Inferior parietal cortex (tissue), 1 donor: ENCODE results near the gene PLCG2.
"Not testable (repeated sequence)": the region's sequence is repeated elsewhere in the genome, so short reads cannot be mapped to it uniquely, and the experiment has no call there.

ENCODE experiments used
- DNase-seq: peaks from one replicate; pipeline ENCODE4 v3.0.0-alpha.2; 2016; ENCODE audit errors: extremely low spot score

PLCG2 gene

DNA sequence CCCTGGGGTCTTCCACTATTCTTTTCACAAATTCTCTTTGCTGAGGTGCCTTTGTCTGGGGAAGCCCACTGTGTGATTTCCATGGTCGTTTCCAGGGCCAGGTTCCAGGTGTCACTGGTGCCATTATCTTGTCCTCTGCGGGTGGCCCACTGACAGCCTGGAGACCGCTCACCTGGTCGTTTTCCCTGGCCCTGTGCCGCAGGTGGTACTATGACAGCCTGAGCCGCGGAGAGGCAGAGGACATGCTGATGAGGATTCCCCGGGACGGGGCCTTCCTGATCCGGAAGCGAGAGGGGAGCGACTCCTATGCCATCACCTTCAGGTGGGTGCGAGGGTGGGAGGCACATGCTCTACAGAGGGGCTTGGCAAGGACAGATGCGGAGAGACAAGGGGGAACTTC is 133.3 kb downstream of the PLCG2 start:
- no peak for DNase-seq

- DNase-seq: no peak
These were observed 134.1 kb downstream of the PLCG2 start for GRCh38 chr16:81913222-81913621.

DNA sequence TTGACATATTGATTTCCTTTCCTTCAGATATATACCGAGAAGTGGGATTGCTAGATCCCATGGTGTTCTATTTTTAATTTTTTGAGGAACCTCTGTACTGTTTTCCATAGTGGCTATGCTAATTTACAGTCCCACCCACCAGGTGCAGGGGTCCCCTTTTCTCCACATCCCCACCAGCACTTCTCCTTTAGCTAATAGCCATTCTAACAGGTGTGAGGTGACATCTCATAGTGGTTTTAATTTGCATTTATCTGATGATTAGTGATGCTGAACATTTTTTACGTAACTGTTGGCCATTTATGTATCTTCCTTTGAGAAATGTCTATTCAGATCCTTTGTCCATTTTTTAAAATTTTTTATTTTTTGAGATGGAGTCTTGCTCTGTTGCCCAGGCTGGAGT is 138.3 kb downstream of the PLCG2 start:
- DNase-seq: no peak

GRCh38 chr16:81918927-81919326 is 139.8 kb downstream of the PLCG2 start:
- no peak for DNase-seq

GRCh38 chr16:81920498-81920897 is 141.4 kb downstream of the PLCG2 start:
- no peak for DNase-seq

DNA sequence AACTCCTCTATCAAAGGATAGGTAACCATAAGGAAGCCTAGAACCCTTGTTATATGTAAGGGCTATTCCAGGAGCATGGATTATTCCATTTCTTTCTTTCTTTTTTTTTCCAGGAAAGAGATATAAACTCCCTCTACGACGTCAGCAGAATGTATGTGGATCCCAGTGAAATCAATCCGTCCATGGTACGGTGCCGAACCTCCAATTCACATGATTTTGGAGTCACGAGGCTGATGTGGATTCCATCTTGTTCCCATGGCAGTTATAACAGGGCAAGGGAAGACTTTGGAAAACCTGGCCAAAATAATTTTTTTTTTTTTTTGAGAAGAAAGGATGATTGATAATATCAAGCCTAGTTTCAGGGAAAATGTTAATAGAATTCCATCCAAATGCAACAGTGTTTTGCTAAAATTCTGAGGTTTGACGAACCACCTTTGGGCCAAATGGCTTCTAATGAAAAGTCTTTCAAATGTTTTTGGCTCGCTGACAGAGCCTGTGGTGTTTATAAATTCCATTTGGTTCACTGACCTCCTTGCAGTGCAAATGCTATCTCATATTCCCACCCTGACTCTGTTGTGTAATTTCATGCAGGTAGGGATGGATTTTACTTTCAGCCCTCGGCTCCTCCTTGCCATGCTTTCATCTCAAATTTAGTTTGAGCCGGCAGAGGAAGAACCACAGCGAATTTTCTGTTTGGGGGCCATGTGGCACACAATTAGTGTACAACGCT is 142.2 kb downstream of the PLCG2 start:
- DNase-seq: no peak

- DNase-seq: no peak
These were observed 142.9 kb downstream of the PLCG2 start for GRCh38 chr16:81921843-81922584.

GRCh38 chr16:81923296-81923695 is 144.2 kb downstream of the PLCG2 start:
- DNase-seq: no peak

GRCh38 chr16:81925016-81925415 is 145.9 kb downstream of the PLCG2 start:
- no peak for DNase-seq

DNA sequence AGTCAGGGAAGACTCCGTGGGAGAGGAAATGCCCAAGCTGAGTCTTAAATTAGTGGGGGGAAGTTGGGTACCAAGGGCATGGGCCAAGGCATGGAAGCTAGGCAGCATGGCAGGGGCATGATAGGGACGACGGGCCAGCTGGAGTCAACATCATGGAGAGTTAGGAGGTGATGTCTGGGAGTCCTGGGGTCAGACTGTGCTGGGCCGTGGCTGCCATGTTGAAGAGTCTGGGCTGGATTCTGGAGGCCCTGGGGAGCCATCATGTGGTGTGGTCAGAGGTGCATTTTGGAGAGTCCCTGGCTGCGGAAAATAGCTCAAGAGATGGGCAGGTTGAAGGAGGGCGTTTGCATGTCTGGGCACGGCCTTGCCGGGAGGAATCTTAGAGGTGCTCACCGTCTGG is 146.9 kb downstream of the PLCG2 start:
- DNase-seq: no peak

DNA sequence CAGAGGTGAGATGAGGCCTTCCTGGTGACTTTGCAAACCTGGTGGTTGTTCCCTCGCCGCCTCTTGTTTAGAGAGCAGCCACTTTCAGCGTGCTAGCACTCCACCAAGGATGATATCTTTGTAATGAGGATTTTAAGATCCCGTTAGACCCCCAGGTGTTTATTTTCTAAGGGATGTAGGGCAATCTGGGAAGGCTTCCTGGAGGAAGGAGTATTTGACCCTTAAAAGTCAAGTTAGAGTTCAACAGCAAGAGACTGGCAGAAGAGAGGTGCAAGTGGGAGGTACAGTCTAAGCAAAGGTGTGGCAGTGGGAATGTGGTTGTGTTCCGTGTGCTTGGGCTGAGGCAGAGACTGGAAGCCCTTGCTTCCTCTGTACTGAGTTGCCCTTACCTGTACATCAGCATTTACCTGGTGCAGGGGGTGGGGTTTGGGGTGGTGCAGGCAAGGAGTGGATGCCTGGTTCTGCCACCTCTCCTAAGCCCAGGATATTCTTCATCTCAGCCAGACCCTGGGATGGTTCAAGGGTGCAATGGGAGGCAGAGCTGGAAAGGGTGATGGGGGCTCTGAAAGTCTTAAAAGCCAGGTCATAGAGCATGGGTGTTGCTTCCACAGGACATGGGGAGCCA is 148.6 kb downstream of the PLCG2 start:
- no peak for DNase-seq

- no peak for DNase-seq
These were observed 149.3 kb downstream of the PLCG2 start for GRCh38 chr16:81928271-81928918.

- no peak for DNase-seq
These were observed 149.9 kb downstream of the PLCG2 start for GRCh38 chr16:81928975-81929374.

DNA sequence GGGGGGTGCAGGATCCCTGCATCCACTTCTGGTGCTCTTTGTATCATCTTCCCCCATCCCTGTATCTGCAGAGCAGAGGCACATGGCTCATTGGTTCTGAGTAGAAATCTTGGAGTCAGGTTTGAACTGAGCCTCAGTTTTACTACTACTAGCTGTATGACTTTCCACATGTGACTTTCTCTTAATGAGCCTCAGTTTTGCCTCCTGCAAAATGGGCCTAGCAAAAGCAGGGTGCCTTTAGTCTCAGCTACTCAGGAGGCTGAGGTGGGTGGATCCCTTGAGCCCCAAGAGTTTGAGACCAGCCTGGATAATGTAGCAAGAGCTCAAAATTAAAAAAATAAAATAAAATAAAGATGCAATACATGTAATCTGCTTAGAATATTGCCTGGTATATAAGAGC is 150.8 kb downstream of the PLCG2 start:
- no peak for DNase-seq

DNA sequence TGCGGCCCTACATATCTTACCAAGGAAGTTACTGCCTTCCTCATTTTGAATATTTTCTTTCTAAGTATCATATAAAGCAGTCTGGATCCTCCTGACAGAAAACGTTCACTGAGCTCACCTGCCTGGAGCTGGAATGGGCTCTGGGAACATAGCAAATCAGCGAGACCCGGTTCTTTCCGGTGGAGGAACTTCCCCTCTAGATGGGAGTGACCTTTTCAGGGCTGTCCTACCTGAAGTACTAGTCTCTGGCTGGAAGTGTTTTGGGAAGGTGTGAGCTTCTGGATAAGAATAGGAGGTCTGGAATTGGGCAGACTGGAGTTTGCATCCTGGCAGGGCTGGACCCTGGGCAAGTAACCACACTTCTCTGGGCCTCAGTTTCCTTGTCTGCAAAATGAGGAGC is 152.8 kb downstream of the PLCG2 start:
- no peak for DNase-seq

GRCh38 chr16:81932668-81933067 is 153.6 kb downstream of the PLCG2 start:
- DNase-seq: no peak

- no peak for DNase-seq
These were observed 154.3 kb downstream of the PLCG2 start for GRCh38 chr16:81933361-81933760.

- not testable (repeated sequence) for DNase-seq
These were observed 155.6 kb downstream of the PLCG2 start for GRCh38 chr16:81934711-81935110.

- no peak for DNase-seq
These were observed 157.3 kb downstream of the PLCG2 start for GRCh38 chr16:81936209-81937000.

- DNase-seq: no peak
These were observed 158.4 kb downstream of the PLCG2 start for GRCh38 chr16:81937305-81938038.
